ENCODE data around the gene IL22RA1.

The IL22RA1 gene

GRCh38 chr1:24086466-24086865 lies 56.5 kb downstream of the IL22RA1 start:
- no peak overlapping the region for H3K27ac ChIP-seq
- H3K27me3 ChIP-seq (replicated peaks) = no peaks in the 10 kb centered on the region
- no peak overlapping the region for H3K4me3 ChIP-seq (ENCODE audit: low read depth, low read length)
- H3K36me3 ChIP-seq (replicated peaks) = no peaks in the 10 kb centered on the region
- in situ Hi-C loops (cut with HindIII; ENCODE audit: low pct_ligation_motif_present, low sequenced_read_pairs) = no loop called here
- TF ChIP-seq CTCF (IDR thresholded peaks at IDR 0.05; ENCODE audit: low read depth, low read length, missing control alignments) = no peak
- no peak for DNase-seq

- DNase-seq = no peak
- no peaks in the 10 kb centered on the region for H3K27me3 ChIP-seq (replicated peaks)
- H3K27ac ChIP-seq = no peak overlapping the region
- in situ Hi-C loops (cut with HindIII; ENCODE audit: low pct_ligation_motif_present, low sequenced_read_pairs) = no loop called here
- H3K4me3 ChIP-seq (ENCODE audit: low read depth, low read length) = no peak overlapping the region
- H3K36me3 ChIP-seq (replicated peaks) = no peaks in the 10 kb centered on the region
- no peak for TF ChIP-seq CTCF (IDR thresholded peaks at IDR 0.05; ENCODE audit: low read depth, low read length, missing control alignments)
These were observed 57.4 kb downstream of the IL22RA1 start for GRCh38 chr1:24085546-24085945.

- in situ Hi-C loops (cut with HindIII; ENCODE audit: low pct_ligation_motif_present, low sequenced_read_pairs) = no loop called here
- H3K4me3 ChIP-seq (ENCODE audit: low read depth, low read length) = no peak overlapping the region
- no peaks in the 10 kb centered on the region for H3K27me3 ChIP-seq (replicated peaks)
- DNase-seq = no peak
- no peaks in the 10 kb centered on the region for H3K36me3 ChIP-seq (replicated peaks)
- no peak for TF ChIP-seq CTCF (IDR thresholded peaks at IDR 0.05; ENCODE audit: low read depth, low read length, missing control alignments)
- no peak overlapping the region for H3K27ac ChIP-seq
These were observed 57.9 kb downstream of the IL22RA1 start for GRCh38 chr1:24085007-24085406.

- no peak for TF ChIP-seq CTCF (IDR thresholded peaks at IDR 0.05; ENCODE audit: low read depth, low read length, missing control alignments)
- in situ Hi-C loops (cut with HindIII; ENCODE audit: low pct_ligation_motif_present, low sequenced_read_pairs) = no loop called here
- no peak overlapping the region for H3K4me3 ChIP-seq (ENCODE audit: low read depth, low read length)
These were observed 58.9 kb downstream of the IL22RA1 start for GRCh38 chr1:24084050-24084449.

GRCh38 chr1:24082372-24082771 lies 60.6 kb downstream of the IL22RA1 start:
- no peak for TF ChIP-seq CTCF (IDR thresholded peaks at IDR 0.05; ENCODE audit: low read depth, low read length, missing control alignments)
- Histone ChIP-seq H3K4me3 (ENCODE audit: low read depth, low read length) (no peak overlapping the region), H3K36me3 (replicated peaks) (no peaks in the 10 kb centered on the region), H3K27ac (no peak overlapping the region), H3K27me3 (replicated peaks) (no peaks in the 10 kb centered on the region)
- in situ Hi-C loops (cut with HindIII; ENCODE audit: low pct_ligation_motif_present, low sequenced_read_pairs) = no loop called here
- no peak for DNase-seq

More at GRCh38 chr1:24084050-24084449, 58.9 kb downstream of the IL22RA1 start:
- no peak for DNase-seq
- Histone ChIP-seq H3K27me3 (replicated peaks) (no peaks in the 10 kb centered on the region), H3K27ac (no peak overlapping the region), H3K36me3 (replicated peaks) (no peaks in the 10 kb centered on the region)

- no peak for DNase-seq
- Histone ChIP-seq H3K27me3 (replicated peaks) (no peaks in the 10 kb centered on the region), H3K4me3 (ENCODE audit: low read depth, low read length) (no peak overlapping the region), H3K27ac (no peak overlapping the region), H3K36me3 (replicated peaks) (no peaks in the 10 kb centered on the region)
- TF ChIP-seq CTCF (IDR thresholded peaks at IDR 0.05; ENCODE audit: low read depth, low read length, missing control alignments) = no peak
- in situ Hi-C loops (cut with HindIII; ENCODE audit: low pct_ligation_motif_present, low sequenced_read_pairs) = no loop called here
These were observed 61.8 kb downstream of the IL22RA1 start for GRCh38 chr1:24081190-24081589.

All from brain microvascular endothelial cell (primary cell).